ENCODE measurements around the gene ABCB11.

- TF ChIP-seq SIN3A (IDR thresholded peaks at IDR 0.05; ENCODE audit: borderline replicate concordance, insufficient read depth, low read length) (no peak), POLR2AphosphoS5 (IDR thresholded peaks at IDR 0.05; ENCODE audit: low read depth, low read length) (no peak), TAF1 (IDR thresholded peaks at IDR 0.05; ENCODE audit: borderline replicate concordance, insufficient read depth, low read length) (no peak)
Observed at GRCh38 chr2:169042856-169043255, 11.7 kb upstream of the ABCB11 start.
